ENCODE data around the gene PFDN1.

PFDN1 gene

GRCh38 chr5:140324617-140325241 is 21.8 kb upstream of the PFDN1 start:
- Histone ChIP-seq H3K4me3 (ENCODE audit: low read length) (no peak overlapping the region), H3K36me3 (ENCODE audit: control insufficient read depth, insufficient read depth, low read length) (no peaks in the 10 kb centered on the region), H3K27me3 (ENCODE audit: control insufficient read depth, insufficient read depth, low read length) (no peaks in the 10 kb centered on the region), H3K9ac (ENCODE audit: low read length) (no peak overlapping the region), H3K27ac (ENCODE audit: low read depth, low read length) (no peak overlapping the region), H3K4me1 (ENCODE audit: control insufficient read depth, insufficient read depth, low read length) (peaks cover 16% of the 10 kb centered on the region)

GRCh38 chr5:140324041-140324600 is 21.2 kb upstream of the PFDN1 start:
- Histone ChIP-seq H3K4me3 (ENCODE audit: low read length) (no peak overlapping the region), H3K4me1 (ENCODE audit: control insufficient read depth, insufficient read depth, low read length) (peaks cover 16% of the 10 kb centered on the region), H3K9ac (ENCODE audit: low read length) (no peak overlapping the region), H3K36me3 (ENCODE audit: control insufficient read depth, insufficient read depth, low read length) (no peaks in the 10 kb centered on the region), H3K27me3 (ENCODE audit: control insufficient read depth, insufficient read depth, low read length) (no peaks in the 10 kb centered on the region), H3K27ac (ENCODE audit: low read depth, low read length) (peak overlapping the region; percentile 78)

GRCh38 chr5:140322751-140323731 is 20.1 kb upstream of the PFDN1 start:
- Histone ChIP-seq H3K9ac (ENCODE audit: low read length) (no peak overlapping the region), H3K36me3 (ENCODE audit: control insufficient read depth, insufficient read depth, low read length) (no peaks in the 10 kb centered on the region), H3K27ac (ENCODE audit: low read depth, low read length) (peak overlapping the region; percentile 78), H3K4me3 (ENCODE audit: low read length) (no peak overlapping the region), H3K4me1 (ENCODE audit: control insufficient read depth, insufficient read depth, low read length) (peaks cover 16% of the 10 kb centered on the region), H3K27me3 (ENCODE audit: control insufficient read depth, insufficient read depth, low read length) (no peaks in the 10 kb centered on the region)

- Histone ChIP-seq H3K4me3 (ENCODE audit: low read length) (no peak overlapping the region), H3K36me3 (ENCODE audit: control insufficient read depth, insufficient read depth, low read length) (no peaks in the 10 kb centered on the region), H3K27ac (ENCODE audit: low read depth, low read length) (no peak overlapping the region), H3K27me3 (ENCODE audit: control insufficient read depth, insufficient read depth, low read length) (no peaks in the 10 kb centered on the region), H3K4me1 (ENCODE audit: control insufficient read depth, insufficient read depth, low read length) (peaks cover 16% of the 10 kb centered on the region), H3K9ac (ENCODE audit: low read length) (no peak overlapping the region)
Measured at GRCh38 chr5:140321796-140322195, 18.9 kb upstream of the PFDN1 start.

- no peak overlapping the region for H3K4me3 ChIP-seq (ENCODE audit: low read length)
- H3K27ac ChIP-seq (ENCODE audit: low read depth, low read length): no peak overlapping the region
- peaks cover 11% of the 10 kb centered on the region for H3K4me1 ChIP-seq (ENCODE audit: control insufficient read depth, insufficient read depth, low read length)
- no peaks in the 10 kb centered on the region for H3K27me3 ChIP-seq (ENCODE audit: control insufficient read depth, insufficient read depth, low read length)
- H3K36me3 ChIP-seq (ENCODE audit: control insufficient read depth, insufficient read depth, low read length): no peaks in the 10 kb centered on the region
- no peak overlapping the region for H3K9ac ChIP-seq (ENCODE audit: low read length)
Measured at GRCh38 chr5:140319833-140320232, 16.9 kb upstream of the PFDN1 start.

GRCh38 chr5:140318792-140319191 is 15.9 kb upstream of the PFDN1 start:
- Histone ChIP-seq H3K4me3 (ENCODE audit: low read length) (no peak overlapping the region), H3K27ac (ENCODE audit: low read depth, low read length) (no peak overlapping the region), H3K27me3 (ENCODE audit: control insufficient read depth, insufficient read depth, low read length) (no peaks in the 10 kb centered on the region), H3K9ac (ENCODE audit: low read length) (no peak overlapping the region), H3K4me1 (ENCODE audit: control insufficient read depth, insufficient read depth, low read length) (peaks cover 9% of the 10 kb centered on the region), H3K36me3 (ENCODE audit: control insufficient read depth, insufficient read depth, low read length) (no peaks in the 10 kb centered on the region)

GRCh38 chr5:140317859-140318258 is 15.0 kb upstream of the PFDN1 start:
- no peak overlapping the region for H3K9ac ChIP-seq (ENCODE audit: low read length)
- no peak overlapping the region for H3K4me3 ChIP-seq (ENCODE audit: low read length)
- no peaks in the 10 kb centered on the region for H3K4me1 ChIP-seq (ENCODE audit: control insufficient read depth, insufficient read depth, low read length)
- no peaks in the 10 kb centered on the region for H3K27me3 ChIP-seq (ENCODE audit: control insufficient read depth, insufficient read depth, low read length)
- H3K27ac ChIP-seq (ENCODE audit: low read depth, low read length): no peak overlapping the region
- H3K36me3 ChIP-seq (ENCODE audit: control insufficient read depth, insufficient read depth, low read length): no peaks in the 10 kb centered on the region

GRCh38 chr5:140312791-140313189 is 9.9 kb upstream of the PFDN1 start:
- no peaks in the 10 kb centered on the region for H3K36me3 ChIP-seq (ENCODE audit: control insufficient read depth, insufficient read depth, low read length)
- no peaks in the 10 kb centered on the region for H3K27me3 ChIP-seq (ENCODE audit: control insufficient read depth, insufficient read depth, low read length)
- peak overlapping the region; percentile 38 for H3K27ac ChIP-seq (ENCODE audit: low read depth, low read length)
- H3K4me3 ChIP-seq (ENCODE audit: low read length): no peak overlapping the region
- no peak overlapping the region for H3K9ac ChIP-seq (ENCODE audit: low read length)
- peaks cover 6% of the 10 kb centered on the region for H3K4me1 ChIP-seq (ENCODE audit: control insufficient read depth, insufficient read depth, low read length)

- H3K27me3 ChIP-seq (ENCODE audit: control insufficient read depth, insufficient read depth, low read length): no peaks in the 10 kb centered on the region
- no peaks in the 10 kb centered on the region for H3K36me3 ChIP-seq (ENCODE audit: control insufficient read depth, insufficient read depth, low read length)
- peak overlapping the region; percentile 45 for H3K27ac ChIP-seq (ENCODE audit: low read depth, low read length)
- peaks cover 6% of the 10 kb centered on the region for H3K4me1 ChIP-seq (ENCODE audit: control insufficient read depth, insufficient read depth, low read length)
- H3K4me3 ChIP-seq (ENCODE audit: low read length): no peak overlapping the region
- no peak overlapping the region for H3K9ac ChIP-seq (ENCODE audit: low read length)
Measured at GRCh38 chr5:140312067-140312790, 9.3 kb upstream of the PFDN1 start.

GRCh38 chr5:140311011-140311467 is 8.1 kb upstream of the PFDN1 start:
- H3K4me3 ChIP-seq (ENCODE audit: low read length): no peak overlapping the region
- no peak overlapping the region for H3K9ac ChIP-seq (ENCODE audit: low read length)
- no peaks in the 10 kb centered on the region for H3K36me3 ChIP-seq (ENCODE audit: control insufficient read depth, insufficient read depth, low read length)
- no peaks in the 10 kb centered on the region for H3K27me3 ChIP-seq (ENCODE audit: control insufficient read depth, insufficient read depth, low read length)
- H3K27ac ChIP-seq (ENCODE audit: low read depth, low read length): peak overlapping the region; percentile 45
- peaks cover 6% of the 10 kb centered on the region for H3K4me1 ChIP-seq (ENCODE audit: control insufficient read depth, insufficient read depth, low read length)

- peaks cover 6% of the 10 kb centered on the region for H3K4me1 ChIP-seq (ENCODE audit: control insufficient read depth, insufficient read depth, low read length)
- no peak overlapping the region for H3K9ac ChIP-seq (ENCODE audit: low read length)
- no peaks in the 10 kb centered on the region for H3K36me3 ChIP-seq (ENCODE audit: control insufficient read depth, insufficient read depth, low read length)
- H3K27me3 ChIP-seq (ENCODE audit: control insufficient read depth, insufficient read depth, low read length): no peaks in the 10 kb centered on the region
- H3K4me3 ChIP-seq (ENCODE audit: low read length): no peak overlapping the region
- no peak overlapping the region for H3K27ac ChIP-seq (ENCODE audit: low read depth, low read length)
Measured at GRCh38 chr5:140310434-140310833, 7.5 kb upstream of the PFDN1 start.

- Histone ChIP-seq H3K27ac (ENCODE audit: low read depth, low read length) (no peak overlapping the region), H3K27me3 (ENCODE audit: control insufficient read depth, insufficient read depth, low read length) (no peaks in the 10 kb centered on the region), H3K36me3 (ENCODE audit: control insufficient read depth, insufficient read depth, low read length) (no peaks in the 10 kb centered on the region), H3K9ac (ENCODE audit: low read length) (no peak overlapping the region), H3K4me3 (ENCODE audit: low read length) (no peak overlapping the region), H3K4me1 (ENCODE audit: control insufficient read depth, insufficient read depth, low read length) (peaks cover 6% of the 10 kb centered on the region)
Measured at GRCh38 chr5:140309706-140310249, 6.9 kb upstream of the PFDN1 start.

Data from rectal smooth muscle tissue (tissue), 1 donor.